Fibroblast of skin of abdomen (primary cell): ENCODE data around the gene TMEM169. TPM values are rescaled to one million over a fixed set of nuclear protein-coding genes. Genes with fewer than 3 reads are reported as not detected.

Experiments used
- DNase-seq: peaks from one replicate; pipeline ENCODE4 v3.0.0-alpha.2; 2013
- polyA plus RNA-seq, 2 experiments: library from polyadenylated mRNA; unstranded; fragments of 120-200 nt; gene quantifications; one replicate each; pipeline ENCODE4 v1.2.1, GENCODE V29; 2013; ENCODE audit not compliant: insufficient read length in 2 of 2

TMEM169 gene, protein sequence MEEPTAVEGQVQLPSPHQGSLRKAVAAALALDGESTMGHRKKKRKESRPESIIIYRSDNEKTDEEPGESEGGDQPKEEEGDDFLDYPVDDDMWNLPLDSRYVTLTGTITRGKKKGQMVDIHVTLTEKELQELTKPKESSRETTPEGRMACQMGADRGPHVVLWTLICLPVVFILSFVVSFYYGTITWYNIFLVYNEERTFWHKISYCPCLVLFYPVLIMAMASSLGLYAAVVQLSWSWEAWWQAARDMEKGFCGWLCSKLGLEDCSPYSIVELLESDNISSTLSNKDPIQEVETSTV
- 1.2 TPM for polyA plus RNA-seq (2013, experiment 1 of 2; ENCODE audit: insufficient read length)
- polyA plus RNA-seq (2013, experiment 2 of 2; ENCODE audit: insufficient read length) = 1.1 TPM

- DNase-seq = peak; percentile 59
Measured at GRCh38 chr2:216081487-216082116, at the start of gene TMEM169, which contains the start of gene PECR. TMEM169 (plus strand) TSS chr2:216081919; CDS start chr2:216095964, 14,045 bp downstream. PECR (minus strand) TSS chr2:216081809; CDS start chr2:216081741, 68 bp downstream.

GRCh38 chr2:216031960-216032689 lies 49.6 kb upstream of the TMEM169 start:
- DNase-seq = peak; percentile 82

GRCh38 chr2:216033403-216033802 lies 48.3 kb upstream of the TMEM169 start:
- no peak for DNase-seq

- peak; percentile 56 for DNase-seq
Measured at GRCh38 chr2:216034065-216034464, 47.7 kb upstream of the TMEM169 start.

DNA sequence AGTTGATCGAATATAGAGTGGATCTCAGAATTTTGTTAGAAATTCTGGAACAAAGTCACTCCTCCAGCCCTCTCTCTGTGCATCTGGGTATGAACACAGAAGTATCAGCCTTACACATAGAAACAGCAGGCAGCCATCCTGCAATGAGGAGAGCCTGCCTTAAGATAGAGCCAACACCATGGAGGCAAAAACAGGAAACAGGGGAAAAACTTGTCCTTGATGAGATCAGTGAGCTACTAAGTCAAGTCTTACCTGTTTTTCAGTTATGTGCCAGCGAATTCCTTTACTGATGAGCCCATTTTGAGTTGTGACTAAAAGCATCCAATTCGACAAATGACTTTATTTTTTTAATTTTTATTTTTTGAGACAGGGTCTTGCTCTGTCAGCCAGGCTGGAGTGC lies 41.8 kb upstream of the TMEM169 start:
- DNase-seq = no peak

DNA sequence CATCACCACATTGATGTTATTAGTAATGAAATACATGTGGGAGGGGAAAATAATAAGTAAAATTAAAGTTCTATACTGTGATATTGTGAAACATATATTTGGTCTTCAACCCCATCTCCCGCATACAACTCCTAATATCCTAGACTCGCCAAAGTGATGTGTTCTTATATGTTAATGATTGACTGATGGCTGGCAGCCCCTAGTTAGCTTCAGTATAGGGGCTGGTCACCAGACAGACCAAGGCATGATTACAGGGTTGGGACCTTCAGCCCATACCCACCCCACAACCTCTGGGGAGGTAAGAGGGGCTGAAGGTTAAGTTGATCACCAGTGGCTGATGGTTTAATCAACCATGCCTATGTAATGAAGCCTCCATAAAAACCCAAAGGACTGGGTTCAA lies 40.3 kb upstream of the TMEM169 start:
- no peak for DNase-seq

DNA sequence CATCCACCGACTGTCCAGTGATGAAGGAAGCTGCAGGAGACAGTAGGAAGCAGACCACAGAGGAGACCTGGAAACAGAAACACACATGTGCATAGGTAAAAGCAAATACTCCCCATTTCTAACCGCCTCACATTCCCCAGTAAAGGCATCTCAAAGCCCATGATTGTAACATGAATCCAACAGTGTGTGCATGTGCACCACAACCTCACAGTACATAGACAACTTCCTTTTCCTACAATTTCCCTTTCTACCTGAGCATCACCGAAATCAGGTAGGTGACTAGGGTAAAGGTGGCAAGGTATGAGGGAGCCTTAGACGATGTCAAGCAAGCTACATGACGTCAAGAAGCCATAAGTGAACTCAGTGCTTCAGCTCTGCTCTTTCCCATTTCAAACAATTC lies 37.8 kb upstream of the TMEM169 start:
- no peak for DNase-seq

GRCh38 chr2:216044883-216045486 lies 36.7 kb upstream of the TMEM169 start:
- no peak for DNase-seq

DNA sequence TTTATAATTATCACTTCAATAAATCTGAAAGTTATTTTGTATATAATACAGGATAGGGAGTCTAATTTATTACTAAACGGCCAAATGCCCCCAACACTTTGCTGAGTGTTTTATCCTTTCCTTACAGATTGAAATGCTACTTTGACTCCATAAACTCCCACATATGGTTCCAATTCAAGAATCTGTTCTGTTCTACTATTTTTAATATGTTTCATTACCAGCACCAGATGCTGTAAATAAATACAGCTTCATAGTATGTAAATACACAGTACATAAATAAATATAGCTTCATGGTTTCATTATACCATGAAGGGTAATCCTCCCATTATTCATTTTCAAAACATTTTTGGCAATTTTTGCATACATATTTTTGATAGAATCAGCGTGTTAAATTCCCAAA lies 34.3 kb upstream of the TMEM169 start:
- DNase-seq = no peak

DNA sequence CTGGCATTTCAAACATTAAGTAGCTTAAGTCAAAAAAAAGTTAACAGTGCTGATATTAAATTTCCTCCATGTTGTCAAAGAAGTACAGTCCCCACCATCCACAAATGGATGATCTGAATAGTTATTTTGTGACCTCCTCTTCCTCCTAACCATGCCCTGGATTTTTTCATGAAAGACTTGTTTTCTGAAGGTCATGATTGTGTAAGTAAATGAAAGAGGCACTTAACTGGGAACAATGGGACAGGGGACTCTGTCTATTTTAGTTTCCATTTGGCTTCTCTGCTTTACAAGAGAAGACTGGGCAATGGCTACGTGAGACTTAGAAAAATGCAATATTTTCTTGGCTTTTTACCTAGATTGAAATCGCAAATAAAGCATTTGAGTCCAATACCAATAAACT lies 32.3 kb upstream of the TMEM169 start:
- no peak for DNase-seq

GRCh38 chr2:216051350-216051749 lies 30.4 kb upstream of the TMEM169 start:
- DNase-seq = no peak

DNA sequence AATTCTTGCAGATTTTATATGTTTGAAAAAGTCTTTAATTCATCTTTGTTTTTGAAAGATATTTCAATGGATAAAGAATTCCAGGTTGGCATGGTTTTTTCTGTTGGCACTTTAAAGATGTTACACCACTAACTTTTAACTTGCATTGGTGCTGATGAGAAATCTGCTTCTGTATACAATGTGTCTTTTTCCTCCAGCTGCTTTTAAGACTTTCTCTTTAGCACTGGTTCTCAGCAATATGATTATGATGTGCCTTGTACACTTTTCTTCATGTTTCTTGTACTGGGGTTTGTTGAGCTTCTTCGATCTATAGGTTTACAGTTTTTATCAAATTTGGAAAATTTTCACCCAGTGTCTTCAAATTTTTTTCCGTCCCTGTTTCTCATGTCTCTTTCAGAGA lies 29.3 kb upstream of the TMEM169 start:
- no peak for DNase-seq

DNA sequence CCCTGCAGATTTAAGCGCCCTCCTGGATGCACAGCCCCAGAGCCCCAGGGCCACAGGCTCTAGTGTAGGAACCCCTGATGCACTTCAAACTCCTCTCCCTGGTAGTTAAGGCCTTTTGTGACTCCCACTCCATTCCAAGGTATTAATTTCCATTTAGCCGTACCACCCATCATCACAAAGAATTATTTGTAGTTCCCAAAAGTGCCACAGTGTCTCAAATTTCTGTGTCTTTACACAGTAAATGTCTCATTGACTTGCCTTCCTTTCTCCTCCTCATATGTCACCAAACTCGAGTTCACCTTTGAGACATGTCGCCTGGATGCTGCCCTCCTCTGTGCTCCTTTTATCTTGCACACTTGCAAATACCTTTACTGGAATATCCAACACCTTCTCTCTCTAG lies 26.0 kb upstream of the TMEM169 start:
- no peak for DNase-seq

DNA sequence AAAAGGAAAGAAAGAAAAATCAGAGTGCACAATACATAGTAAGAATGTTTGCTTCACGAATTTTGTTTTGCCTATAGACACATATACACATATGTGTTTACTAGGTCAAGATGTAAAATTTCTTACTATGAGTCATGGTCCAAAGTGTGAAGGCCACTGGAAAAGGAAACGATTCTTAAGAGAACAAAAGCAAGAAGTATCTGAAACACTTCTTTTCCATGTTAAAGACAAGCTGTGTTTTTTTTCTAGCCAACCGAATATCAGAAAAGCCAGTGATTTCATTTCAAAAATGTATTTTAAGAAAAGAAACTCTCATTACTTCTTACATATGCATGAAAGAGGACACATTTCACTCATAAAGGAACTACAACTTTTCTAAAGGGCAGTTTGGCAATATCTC lies 25.0 kb upstream of the TMEM169 start:
- DNase-seq = no peak

GRCh38 chr2:216057688-216058193 lies 24.0 kb upstream of the TMEM169 start:
- DNase-seq = peak; percentile 48

GRCh38 chr2:216059233-216059834 lies 22.4 kb upstream of the TMEM169 start:
- DNase-seq = no peak

DNA sequence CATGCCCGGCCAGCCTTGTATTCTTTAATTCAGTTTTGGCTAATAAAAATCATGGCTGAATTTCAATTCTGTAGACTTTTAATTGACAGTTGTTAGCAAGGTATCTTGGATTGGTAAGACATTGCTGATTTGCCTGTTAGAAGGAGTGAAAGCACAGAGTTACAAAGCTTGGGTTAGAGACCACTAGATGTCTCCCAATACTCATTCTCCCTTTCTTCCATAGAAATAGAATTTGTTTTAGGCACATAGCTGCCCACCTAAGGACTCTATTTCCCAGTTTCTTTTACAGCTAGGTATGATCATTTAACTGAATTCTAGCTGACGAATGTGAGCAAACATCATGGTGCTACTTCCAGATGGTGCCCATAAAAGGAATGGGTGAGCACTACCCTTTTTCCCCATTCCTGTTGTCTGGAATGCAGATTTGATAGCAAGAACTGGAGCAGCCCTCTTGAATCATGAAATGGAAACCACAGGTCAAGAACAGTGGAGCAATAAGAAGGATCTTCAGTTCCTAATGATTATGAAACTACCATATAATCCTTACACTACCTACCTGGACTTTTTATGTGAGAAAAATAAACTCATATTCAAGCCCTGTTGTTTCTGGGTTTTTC lies 17.6 kb upstream of the TMEM169 start:
- peak; percentile 51 for DNase-seq

DNA sequence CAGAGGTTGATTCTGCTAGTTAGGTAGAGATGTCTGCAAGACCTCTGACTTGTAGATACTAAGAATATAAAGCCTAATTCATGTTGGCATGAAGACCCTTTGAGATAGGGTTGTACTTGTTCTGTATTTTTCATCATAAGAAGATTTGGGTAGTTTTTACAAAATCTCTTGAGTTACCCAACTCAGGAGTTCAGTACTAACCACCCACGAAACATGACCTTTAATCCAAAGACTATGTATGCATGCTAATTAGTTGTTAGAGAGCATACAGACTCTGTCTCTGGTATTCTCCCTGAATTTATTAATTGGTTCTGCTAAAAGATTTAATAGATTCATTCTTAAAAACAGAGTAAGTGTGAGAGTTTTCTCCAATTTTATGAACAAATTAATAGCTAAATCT lies 17.1 kb upstream of the TMEM169 start:
- no peak for DNase-seq

DNA sequence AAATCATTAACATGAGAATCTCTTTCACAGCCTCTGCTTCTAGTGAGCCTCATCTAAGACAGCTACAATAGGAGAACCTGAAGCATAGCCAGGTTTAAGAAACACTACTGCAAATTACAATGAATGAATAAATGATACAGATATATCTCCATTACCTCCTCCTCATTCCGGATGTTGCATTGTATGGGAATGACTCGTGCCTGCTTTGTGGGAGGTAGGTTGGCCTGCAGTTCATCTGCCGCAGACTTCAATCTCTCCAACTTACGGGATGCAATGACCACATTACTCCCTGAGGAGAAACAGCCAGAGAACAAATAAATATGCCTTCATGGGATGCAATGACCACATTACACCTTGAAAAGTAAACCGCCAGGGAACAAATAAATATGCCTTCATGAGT lies 15.5 kb upstream of the TMEM169 start:
- peak; percentile 80 for DNase-seq

GRCh38 chr2:216069028-216069427 lies 12.7 kb upstream of the TMEM169 start:
- no peak for DNase-seq

DNA sequence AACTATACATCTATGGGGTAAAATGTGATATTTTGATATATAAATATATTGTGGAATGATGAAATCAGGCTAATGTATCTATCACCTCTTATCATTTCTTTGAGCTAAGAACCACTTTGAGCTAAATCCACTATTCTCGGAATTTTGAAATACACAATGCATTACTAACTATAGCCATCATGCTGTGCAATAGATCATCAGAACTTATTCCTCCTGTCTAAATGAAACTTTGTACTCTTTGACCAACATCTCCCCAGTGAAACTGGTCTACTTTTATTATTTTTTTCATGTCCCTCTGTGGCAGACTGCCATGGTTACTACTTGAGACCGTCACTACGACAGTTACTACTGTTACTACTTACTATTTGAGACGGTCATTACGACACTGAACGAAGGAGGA lies 11.5 kb upstream of the TMEM169 start:
- no peak for DNase-seq
